ENCODE measurements around the gene TRAPPC12.

TRAPPC12 gene

DNA sequence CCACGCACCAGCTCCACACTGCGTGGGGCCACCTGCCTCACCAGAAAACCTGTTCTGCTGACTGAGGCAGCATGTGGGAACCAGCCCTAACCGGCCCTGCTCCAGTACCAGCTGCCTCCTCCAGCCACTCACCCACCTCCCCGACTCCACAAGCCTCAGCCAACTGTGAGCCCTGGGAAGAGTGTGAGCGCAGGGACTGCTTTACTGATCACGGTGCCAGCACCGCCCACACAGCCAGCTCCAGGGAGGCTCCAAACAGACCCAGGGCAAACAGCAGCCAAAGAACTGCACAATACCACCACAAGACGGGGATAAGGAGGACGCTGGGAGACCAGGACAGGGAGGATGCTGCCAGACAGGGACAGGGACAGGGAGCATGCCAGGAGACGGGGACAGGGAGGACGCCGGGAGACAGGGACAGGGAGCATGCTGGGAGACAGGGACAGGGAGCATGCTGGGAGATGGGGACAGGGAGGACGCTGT is 30.2 kb upstream of the TRAPPC12 start:
- no peak overlapping the region for H3K27ac ChIP-seq (ENCODE audit: low read depth, low read length)
- TF ChIP-seq EZH2phosphoT487 (conservative IDR thresholded peaks at IDR 0.05; ENCODE audit: low read length), result no peak
- TF ChIP-seq, protein P1, sequence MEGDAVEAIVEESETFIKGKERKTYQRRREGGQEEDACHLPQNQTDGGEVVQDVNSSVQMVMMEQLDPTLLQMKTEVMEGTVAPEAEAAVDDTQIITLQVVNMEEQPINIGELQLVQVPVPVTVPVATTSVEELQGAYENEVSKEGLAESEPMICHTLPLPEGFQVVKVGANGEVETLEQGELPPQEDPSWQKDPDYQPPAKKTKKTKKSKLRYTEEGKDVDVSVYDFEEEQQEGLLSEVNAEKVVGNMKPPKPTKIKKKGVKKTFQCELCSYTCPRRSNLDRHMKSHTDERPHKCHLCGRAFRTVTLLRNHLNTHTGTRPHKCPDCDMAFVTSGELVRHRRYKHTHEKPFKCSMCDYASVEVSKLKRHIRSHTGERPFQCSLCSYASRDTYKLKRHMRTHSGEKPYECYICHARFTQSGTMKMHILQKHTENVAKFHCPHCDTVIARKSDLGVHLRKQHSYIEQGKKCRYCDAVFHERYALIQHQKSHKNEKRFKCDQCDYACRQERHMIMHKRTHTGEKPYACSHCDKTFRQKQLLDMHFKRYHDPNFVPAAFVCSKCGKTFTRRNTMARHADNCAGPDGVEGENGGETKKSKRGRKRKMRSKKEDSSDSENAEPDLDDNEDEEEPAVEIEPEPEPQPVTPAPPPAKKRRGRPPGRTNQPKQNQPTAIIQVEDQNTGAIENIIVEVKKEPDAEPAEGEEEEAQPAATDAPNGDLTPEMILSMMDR (IDR thresholded peaks at IDR 0.05; ENCODE audit: insufficient read depth, low read length, poor library complexity, severe bottlenecking), result no peak
- no peaks in the 10 kb centered on the region for H3K9me2 ChIP-seq (replicated peaks; ENCODE audit: insufficient read depth, low read length)
- H3F3A ChIP-seq (ENCODE audit: insufficient read depth), result no peaks in the 10 kb centered on the region
- H3K79me2 ChIP-seq (ENCODE audit: insufficient read depth, low read length), result no peaks in the 10 kb centered on the region
- H2AFZ ChIP-seq (ENCODE audit: low read depth, low read length, severe bottlenecking), result no peak overlapping the region
- peaks cover 15% of the 10 kb centered on the region for H3K36me3 ChIP-seq (ENCODE audit: low read length)
- H3K4me2 ChIP-seq (ENCODE audit: low read depth, low read length, poor library complexity, severe bottlenecking), result no peak overlapping the region
- H3K9ac ChIP-seq (ENCODE audit: low read length), result no peak overlapping the region
- H4K20me1 ChIP-seq (ENCODE audit: low read depth, low read length), result no peaks in the 10 kb centered on the region
- no peaks in the 10 kb centered on the region for H3K27me3 ChIP-seq (ENCODE audit: low read length)
- no peaks in the 10 kb centered on the region for H3K9me3 ChIP-seq (ENCODE audit: insufficient read depth, low read length)
- H3K4me3 ChIP-seq (ENCODE audit: insufficient read depth, low read length, poor library complexity, severe bottlenecking), result no peak overlapping the region

DNA sequence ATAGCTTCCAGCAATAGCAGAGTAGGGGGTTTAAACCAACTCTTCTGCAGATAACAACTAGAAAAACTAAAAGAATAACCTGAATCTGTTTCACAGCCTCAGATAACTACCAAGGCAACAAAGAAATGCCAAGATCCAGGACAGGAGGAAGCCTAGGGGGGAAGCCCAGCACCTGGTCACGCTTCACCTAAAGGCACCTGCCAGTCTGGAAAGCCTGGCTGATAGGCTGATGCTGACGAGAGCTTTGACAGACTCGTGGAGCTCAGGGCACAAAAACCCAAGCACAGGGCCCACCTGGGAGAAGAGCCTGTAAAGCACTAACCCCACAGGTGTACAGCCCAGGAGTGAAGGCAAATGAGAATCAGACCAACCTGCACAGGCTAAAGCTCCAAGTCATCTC is 24.5 kb upstream of the TRAPPC12 start:
- Histone ChIP-seq H3F3A (ENCODE audit: insufficient read depth) (no peaks in the 10 kb centered on the region), H3K4me3 (ENCODE audit: insufficient read depth, low read length, poor library complexity, severe bottlenecking) (no peak overlapping the region), H3K36me3 (ENCODE audit: low read length) (peaks cover 16% of the 10 kb centered on the region), H3K79me2 (ENCODE audit: insufficient read depth, low read length) (peaks cover 48% of the 10 kb centered on the region), H3K27me3 (ENCODE audit: low read length) (no peaks in the 10 kb centered on the region), H3K9me2 (replicated peaks; ENCODE audit: insufficient read depth, low read length) (no peaks in the 10 kb centered on the region), H3K4me2 (ENCODE audit: low read depth, low read length, poor library complexity, severe bottlenecking) (no peak overlapping the region), H4K20me1 (ENCODE audit: low read depth, low read length) (no peaks in the 10 kb centered on the region; the same call in 1 of the 2 replicates), H3K9me3 (ENCODE audit: insufficient read depth, low read length) (no peaks in the 10 kb centered on the region), H3K27ac (ENCODE audit: low read depth, low read length) (no peak overlapping the region), H3K9ac (ENCODE audit: low read length) (no peak overlapping the region), H2AFZ (ENCODE audit: low read depth, low read length, severe bottlenecking) (no peak overlapping the region)
- TF ChIP-seq, protein P1 (IDR thresholded peaks at IDR 0.05; ENCODE audit: insufficient read depth, low read length, poor library complexity, severe bottlenecking), result no peak
- TF ChIP-seq EZH2phosphoT487 (conservative IDR thresholded peaks at IDR 0.05; ENCODE audit: low read length), result no peak

DNA sequence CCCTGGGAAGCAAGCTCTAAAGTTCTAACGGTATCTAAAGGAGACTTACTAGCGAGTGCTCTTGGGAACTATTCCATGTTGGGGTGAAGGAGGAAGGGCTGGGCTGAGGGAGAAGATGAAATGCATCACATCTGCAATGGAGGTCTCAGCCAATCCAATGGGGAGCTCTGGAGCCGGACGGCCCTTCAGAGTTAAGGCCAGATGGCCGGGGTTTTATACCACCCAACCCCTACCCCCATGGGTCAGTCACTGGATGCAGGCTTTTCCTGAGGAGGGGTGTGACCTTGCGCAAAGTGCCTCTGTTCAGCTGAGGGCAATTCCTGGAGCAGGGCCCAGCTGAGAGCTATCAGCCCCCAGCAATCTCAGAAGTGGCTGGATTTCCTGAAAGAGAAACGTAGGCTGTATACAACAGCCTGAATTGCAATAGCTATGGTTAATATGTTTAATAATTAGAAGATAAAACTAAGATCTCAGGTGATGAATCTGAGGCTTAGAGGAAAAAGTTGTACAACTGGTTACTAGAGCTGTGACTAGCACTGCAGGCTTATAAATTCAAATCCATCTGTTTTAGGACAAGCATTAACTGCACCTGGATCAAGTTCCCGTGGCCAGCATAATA is 23.4 kb upstream of the TRAPPC12 start:
- Histone ChIP-seq H3K4me3 (ENCODE audit: insufficient read depth, low read length, poor library complexity, severe bottlenecking) (no peak overlapping the region), H3K9me3 (ENCODE audit: insufficient read depth, low read length) (no peaks in the 10 kb centered on the region), H3K36me3 (ENCODE audit: low read length) (peaks cover 16% of the 10 kb centered on the region)

More for the DNA sequence above, 23.4 kb upstream of the TRAPPC12 start:
- TF ChIP-seq, protein P1 (IDR thresholded peaks at IDR 0.05; ENCODE audit: insufficient read depth, low read length, poor library complexity, severe bottlenecking), result no peak
- no peak for TF ChIP-seq EZH2phosphoT487 (conservative IDR thresholded peaks at IDR 0.05; ENCODE audit: low read length)
- H3K27ac ChIP-seq (ENCODE audit: low read depth, low read length), result no peak overlapping the region
- H3K9ac ChIP-seq (ENCODE audit: low read length), result no peak overlapping the region
- H4K20me1 ChIP-seq (ENCODE audit: low read depth, low read length), result no peaks in the 10 kb centered on the region; the same call in 1 of the 2 replicates
- H3K79me2 ChIP-seq (ENCODE audit: insufficient read depth, low read length), result peaks cover 58% of the 10 kb centered on the region
- H2AFZ ChIP-seq (ENCODE audit: low read depth, low read length, severe bottlenecking), result no peak overlapping the region
- no peaks in the 10 kb centered on the region for H3K27me3 ChIP-seq (ENCODE audit: low read length)
- no peaks in the 10 kb centered on the region for H3K9me2 ChIP-seq (replicated peaks; ENCODE audit: insufficient read depth, low read length)
- no peaks in the 10 kb centered on the region for H3F3A ChIP-seq (ENCODE audit: insufficient read depth)
- no peak overlapping the region for H3K4me2 ChIP-seq (ENCODE audit: low read depth, low read length, poor library complexity, severe bottlenecking)

Measured in SU-DHL-6 (cell line).